ENCODE data around the gene CCBE1. TPM values are rescaled to one million over a fixed set of nuclear protein-coding genes. Genes with fewer than 3 reads are reported as not detected.

CCBE1 gene
- total and polyA plus RNA-seq, 9 of the 15 experiments (the other 6 are each of a cell fraction or from before 2014, with no cell fraction given): 0.20 TPM; not detected in 8

DNA sequence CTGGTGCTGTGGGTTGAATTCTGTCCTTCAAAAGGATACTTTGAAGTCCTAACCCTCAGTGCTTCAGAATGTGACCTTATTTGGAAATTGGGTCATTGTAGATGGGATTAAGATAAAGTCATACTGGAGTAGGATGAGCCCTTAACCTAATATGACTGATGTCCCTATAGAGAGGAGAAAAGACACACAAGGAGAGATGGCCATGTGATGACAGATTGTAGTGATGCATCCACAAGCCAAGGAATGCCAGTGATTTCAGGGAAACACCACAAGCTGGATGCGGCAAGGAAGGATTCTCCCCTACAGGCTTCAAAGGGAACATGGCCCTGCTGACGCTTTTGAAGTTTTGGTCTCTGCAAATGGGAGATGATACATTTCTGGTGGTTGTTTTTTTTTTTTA, 24.7 kb upstream of the CCBE1 start:
- no peak overlapping the region for H3K9ac ChIP-seq (ENCODE audit: insufficient read depth in 1 of 2, low read depth in 2 of 2, low read length in 2 of 2)
- 0% methylated on average over 1 of the region's 2 CpGs for WGBS (ENCODE audit: insufficient coverage, low coverage, missing lambda C conversion rate)
- BruUV-seq (replicated peaks): no TSS peak
- no peak overlapping the region for H3K4me2 ChIP-seq (ENCODE audit: insufficient read depth, low read length)
- H3K4me1 ChIP-seq (replicated peaks in 1 of 2; ENCODE audit: control insufficient read depth in 2 of 2, insufficient read depth in 2 of 2, low read length in 2 of 2): no peaks in the 10 kb centered on the region
- no peaks in the 10 kb centered on the region for H3K36me3 ChIP-seq (ENCODE audit: control insufficient read depth, insufficient read depth, low read length)
- no peak for TF ChIP-seq HES1 (IDR thresholded peaks at IDR 0.05; ENCODE audit: low read depth)
- TF ChIP-seq ZNF830 (CRISPR knock-in tag; IDR thresholded peaks at IDR 0.05): no peak
- TF ChIP-seq ZNF57 (CRISPR knock-in tag; IDR thresholded peaks at IDR 0.05): no peak
- TF ChIP-seq ZNF507 (tag; conservative IDR thresholded peaks at IDR 0.05): no peak
- no peak for TF ChIP-seq ZNF174 (CRISPR knock-in tag; IDR thresholded peaks at IDR 0.05)
- TF ChIP-seq PRPF4 (IDR thresholded peaks at IDR 0.05; ENCODE audit: insufficient read depth, low read depth, low read length, poor library complexity, severe bottlenecking): no peak
- TF ChIP-seq, protein P1, sequence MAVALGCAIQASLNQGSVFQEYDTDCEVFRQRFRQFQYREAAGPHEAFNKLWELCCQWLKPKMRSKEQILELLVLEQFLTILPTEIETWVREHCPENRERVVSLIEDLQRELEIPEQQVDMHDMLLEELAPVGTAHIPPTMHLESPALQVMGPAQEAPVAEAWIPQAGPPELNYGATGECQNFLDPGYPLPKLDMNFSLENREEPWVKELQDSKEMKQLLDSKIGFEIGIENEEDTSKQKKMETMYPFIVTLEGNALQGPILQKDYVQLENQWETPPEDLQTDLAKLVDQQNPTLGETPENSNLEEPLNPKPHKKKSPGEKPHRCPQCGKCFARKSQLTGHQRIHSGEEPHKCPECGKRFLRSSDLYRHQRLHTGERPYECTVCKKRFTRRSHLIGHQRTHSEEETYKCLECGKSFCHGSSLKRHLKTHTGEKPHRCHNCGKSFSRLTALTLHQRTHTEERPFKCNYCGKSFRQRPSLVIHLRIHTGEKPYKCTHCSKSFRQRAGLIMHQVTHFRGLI (CRISPR knock-in tag; IDR thresholded peaks at IDR 0.05): no peak
- TF ChIP-seq, protein P2, sequence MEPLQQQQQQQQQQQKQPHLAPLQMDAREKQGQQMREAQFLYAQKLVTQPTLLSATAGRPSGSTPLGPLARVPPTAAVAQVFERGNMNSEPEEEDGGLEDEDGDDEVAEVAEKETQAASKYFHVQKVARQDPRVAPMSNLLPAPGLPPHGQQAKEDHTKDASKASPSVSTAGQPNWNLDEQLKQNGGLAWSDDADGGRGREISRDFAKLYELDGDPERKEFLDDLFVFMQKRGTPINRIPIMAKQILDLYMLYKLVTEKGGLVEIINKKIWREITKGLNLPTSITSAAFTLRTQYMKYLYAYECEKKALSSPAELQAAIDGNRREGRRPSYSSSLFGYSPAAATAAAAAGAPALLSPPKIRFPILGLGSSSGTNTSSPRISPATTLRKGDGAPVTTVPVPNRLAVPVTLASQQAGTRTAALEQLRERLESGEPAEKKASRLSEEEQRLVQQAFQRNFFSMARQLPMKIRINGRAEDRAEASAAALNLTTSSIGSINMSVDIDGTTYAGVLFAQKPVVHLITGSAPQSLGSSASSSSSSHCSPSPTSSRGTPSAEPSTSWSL (CRISPR knock-in tag; IDR thresholded peaks at IDR 0.05; ENCODE audit: borderline replicate concordance): no peak
- TF ChIP-seq NRF1 (conservative IDR thresholded peaks at IDR 0.05 in 1 of 2, IDR thresholded peaks at IDR 0.05 in 1 of 2): no peak
- no peak for TF ChIP-seq PTRF (tag; IDR thresholded peaks at IDR 0.05)
- intact Hi-C loops (cut with micrococcal nuclease): no loop called here
- no peak overlapping the region for H3K27ac ChIP-seq (ENCODE audit: extremely low read depth, low read depth, low read length)
- H3K79me2 ChIP-seq (ENCODE audit: control insufficient read depth, insufficient read depth, low read length): no peaks in the 10 kb centered on the region
- in situ Hi-C loops (cut with MboI): no loop called here
- FAIRE-seq (no peak), ATAC-seq (no peak), DNase-seq (ENCODE audit: extremely low read depth in 1 of 4, low spot score in 3 of 4) (no peak)
- H2AFZ ChIP-seq (ENCODE audit: low read depth, low read length): no peak overlapping the region
- no peaks in the 10 kb centered on the region for H4K20me1 ChIP-seq (replicated peaks; ENCODE audit: control insufficient read depth, insufficient read depth, low read length)
- H3K4me3 ChIP-seq: no peak overlapping the region
- H3K27me3 ChIP-seq (ENCODE audit: control insufficient read depth in 2 of 2, insufficient read depth in 2 of 2, low read length in 2 of 2): no peaks in the 10 kb centered on the region
- POLR2A ChIA-PET: no interaction called here
- no peaks in the 10 kb centered on the region for H3K9me1 ChIP-seq (ENCODE audit: control insufficient read depth, insufficient read depth, low read length)
- CTCF ChIA-PET (ENCODE audit: low intra/inter-chr PET ratio): no interaction called here
- H3K9me3 ChIP-seq (replicated peaks; ENCODE audit: control insufficient read depth, insufficient read depth, low read depth, low read length): no peaks in the 10 kb centered on the region
